GM18519 (cell line): ENCODE data around the gene TSPAN15.
"Not testable (repeated sequence)": the region's sequence is repeated elsewhere in the genome, so short reads cannot be mapped to it uniquely, and the experiment has no call there.

Source experiments
- ATAC-seq: cut with Tn5 transposase; IDR thresholded peaks from one replicate; pipeline ENCODE4 v1.9.1; 2021; ENCODE audit warnings: mild to moderate bottlenecking, moderate library complexity; ENCODE audit not compliant: unreplicated experiment, low FRiP score

TSPAN15 gene

DNA sequence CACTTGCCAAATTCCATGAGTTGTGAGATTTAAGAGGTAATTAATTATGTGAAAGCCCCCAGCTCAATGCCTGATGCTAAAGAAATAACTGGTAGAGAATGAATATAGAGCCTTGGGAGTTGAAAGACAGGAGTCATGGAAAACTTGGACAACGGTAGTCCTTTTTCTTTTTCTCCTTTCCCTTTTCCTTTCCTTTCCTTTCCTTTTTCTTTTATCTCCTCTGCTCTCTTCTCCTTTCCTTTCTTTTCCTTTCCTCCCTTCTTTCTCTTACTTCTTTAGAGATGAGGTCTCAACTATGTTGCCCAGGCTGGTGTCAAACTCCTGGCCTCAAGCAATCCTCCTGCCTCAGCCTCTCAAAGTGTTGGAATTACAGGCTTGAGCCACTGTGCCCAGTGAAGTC is 7.9 kb upstream of the TSPAN15 start:
- no peak for ATAC-seq

DNA sequence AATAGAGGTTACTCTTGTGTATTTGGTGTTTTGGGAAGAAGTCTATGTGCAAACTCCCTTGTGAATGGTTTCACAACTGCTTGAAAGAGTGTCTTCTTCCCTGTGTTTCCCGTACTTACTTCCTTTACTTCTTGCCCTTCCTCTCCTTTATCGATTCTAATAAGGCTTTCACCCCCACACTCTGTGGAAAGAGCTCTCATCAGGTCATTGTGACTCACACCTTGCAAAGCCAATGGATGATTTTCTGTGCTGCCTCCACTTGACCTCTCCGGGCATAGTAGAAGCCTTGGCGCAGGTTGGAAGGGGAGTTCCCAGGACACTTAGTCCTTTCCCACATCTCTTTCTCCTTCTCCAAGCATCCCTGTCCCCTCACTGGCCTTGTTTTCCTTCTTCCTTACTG is 6.2 kb upstream of the TSPAN15 start:
- ATAC-seq, result no peak

DNA sequence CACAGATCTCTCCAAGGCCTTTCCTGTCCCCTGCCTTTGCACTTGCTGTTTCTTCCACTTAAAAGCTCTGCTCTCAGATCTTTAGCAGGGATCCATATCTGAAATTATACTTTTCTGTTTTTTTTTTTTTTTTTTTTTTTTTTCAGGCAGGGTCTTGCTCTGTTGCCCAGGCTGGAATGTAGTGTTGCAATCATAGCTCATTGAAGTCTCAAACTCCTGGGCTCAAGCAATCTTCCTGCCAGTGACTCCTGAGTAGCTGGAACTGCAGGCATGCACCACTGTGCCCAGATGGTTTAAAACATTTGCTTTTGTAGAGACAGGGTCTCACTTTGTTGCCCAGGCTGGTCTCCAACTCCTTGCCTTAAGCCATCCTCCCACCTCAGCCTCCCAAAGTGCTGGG is 5.0 kb upstream of the TSPAN15 start:
- ATAC-seq, result no peak

DNA sequence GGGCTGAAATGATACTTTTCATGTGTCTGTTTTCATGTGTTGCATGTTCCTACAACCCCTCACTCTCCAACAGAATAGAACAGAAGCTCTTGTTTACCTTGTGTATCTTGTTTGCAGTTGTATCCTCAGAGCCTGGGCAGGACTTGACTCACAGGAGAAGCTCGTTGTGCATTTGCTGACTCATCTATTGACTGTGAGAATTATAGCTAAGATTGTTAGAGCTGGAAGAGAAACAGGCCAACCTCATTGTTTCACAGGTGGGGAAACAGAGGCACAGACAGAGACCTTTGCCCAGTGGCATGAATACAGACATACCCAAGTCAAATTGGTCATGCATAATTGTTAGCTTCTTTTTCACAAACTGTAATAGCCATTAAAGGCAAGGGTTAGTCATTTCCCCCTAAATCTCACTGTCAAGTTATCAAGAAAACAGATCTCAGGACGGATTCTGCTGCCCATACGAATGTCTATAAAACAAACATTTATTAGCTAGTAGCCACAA is 4.6 kb upstream of the TSPAN15 start:
- no peak for ATAC-seq

DNA sequence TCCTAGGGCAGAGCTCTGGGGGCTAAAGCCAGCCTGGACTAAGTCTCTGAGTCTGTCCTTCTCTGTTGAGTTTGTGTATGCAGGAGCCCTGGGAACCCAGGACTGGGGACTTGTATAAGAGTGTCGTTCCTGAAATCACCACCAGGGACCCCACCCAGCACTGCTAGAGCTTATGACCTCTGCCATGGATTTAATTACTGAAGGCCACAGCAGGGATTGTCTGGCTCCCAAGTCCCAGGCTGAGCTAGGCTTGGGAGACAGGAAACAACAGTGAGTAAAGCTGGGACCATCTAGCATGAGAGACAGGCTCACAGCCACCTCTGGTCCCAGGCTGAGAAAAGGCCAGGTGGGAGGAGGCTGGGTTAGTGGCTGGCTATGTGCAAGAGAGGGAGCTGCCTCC is 1.4 kb upstream of the TSPAN15 start:
- ATAC-seq, result no peak

DNA sequence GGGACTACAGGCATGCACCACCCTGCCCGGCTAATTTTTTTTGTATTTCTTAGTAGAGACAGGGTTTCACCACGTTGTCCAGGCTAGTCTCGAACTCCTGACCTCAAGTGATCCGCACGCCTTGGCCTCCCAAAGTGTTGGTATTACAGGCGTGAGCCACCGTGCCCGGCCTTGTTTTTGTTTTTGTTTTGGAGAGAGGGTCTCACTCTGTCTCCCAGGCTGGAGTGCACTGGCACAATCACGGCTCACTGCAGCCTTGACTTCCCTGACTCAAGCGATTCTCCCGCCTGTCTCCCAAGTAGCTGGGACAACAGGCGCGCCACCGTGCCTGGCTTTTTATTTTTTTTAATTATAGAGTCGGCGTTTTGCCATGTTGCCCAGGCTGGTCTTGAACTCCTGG is 870 bp upstream of the TSPAN15 start:
- ATAC-seq, result not testable (repeated sequence)

DNA sequence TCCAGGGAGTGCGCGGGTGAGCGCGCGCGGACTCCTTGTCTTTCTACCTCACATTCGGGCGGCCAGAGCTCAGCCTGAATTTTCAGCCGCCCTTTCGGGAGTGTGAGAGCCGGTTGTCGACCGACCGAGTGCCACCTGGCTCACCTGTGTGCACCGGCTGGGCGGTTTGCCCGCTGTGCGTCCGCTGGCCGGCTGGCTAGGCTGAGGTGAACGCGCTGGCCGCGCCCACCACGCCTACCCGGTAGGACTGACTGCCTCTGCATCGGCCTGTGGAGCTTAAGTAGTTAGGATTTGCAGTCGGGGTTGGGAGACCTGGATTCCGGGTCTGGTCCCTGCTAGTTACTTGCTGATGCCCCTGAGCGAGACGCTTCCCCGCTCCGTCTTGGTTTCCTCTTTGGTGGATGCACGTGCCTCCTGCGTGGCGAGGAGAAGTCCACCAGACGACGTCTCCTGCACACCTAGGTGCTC is 553 bp downstream of the TSPAN15 start:
- ATAC-seq, result no peak

DNA sequence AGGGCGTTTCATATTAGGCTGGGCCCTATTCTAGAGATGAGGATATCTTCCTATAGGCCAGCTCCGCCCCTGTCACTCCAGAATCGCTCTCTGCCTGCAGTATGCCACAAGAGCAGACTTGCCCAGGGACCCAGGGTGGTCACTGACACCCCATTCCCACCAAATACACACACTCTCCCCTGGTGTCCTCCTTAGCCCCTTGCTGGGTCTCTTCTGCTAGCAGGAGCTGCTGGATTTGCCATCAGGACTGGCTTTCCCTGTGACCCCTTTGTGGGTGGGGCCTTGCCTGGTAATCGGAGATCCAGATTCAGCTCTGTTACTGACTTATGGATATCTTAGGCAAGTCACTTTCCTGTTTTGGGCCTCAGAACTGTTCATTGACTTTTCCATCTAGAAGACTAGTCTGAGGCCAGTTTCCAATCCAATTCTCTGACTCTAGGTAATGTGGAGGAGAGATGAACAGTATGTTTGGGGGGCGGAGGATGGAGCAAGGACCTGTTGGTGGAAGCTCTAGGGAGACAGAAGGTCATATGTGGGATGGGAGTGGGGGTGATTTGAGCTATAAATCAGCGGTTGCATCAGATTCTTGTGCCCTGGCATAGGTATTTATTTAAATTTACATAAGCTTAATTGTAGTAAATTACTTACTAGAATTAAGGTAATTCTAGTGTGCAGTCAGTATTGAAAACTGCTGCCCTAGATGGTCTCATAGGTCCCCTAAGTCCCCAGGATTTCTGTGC is 1.6 kb downstream of the TSPAN15 start:
- no peak for ATAC-seq

DNA sequence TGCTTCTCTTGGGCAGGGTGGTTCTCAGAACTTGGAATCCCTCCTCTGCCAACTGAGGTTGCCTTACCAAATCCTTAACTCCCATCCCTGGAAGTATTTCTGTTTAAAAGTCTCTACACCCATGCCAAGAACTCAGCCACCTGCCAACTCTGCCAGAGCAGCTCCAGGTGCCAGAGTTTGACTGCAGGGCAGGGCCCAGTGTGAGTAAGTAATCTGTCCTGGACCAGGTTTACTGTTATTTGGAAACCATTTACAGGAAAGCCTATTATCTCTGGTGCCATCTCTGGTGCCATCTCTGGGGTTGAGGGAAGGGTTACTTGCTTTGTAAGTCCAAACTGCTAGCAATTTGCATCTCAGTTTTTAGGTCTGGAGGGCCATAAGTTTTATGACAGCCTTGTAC is 2.5 kb downstream of the TSPAN15 start:
- ATAC-seq, result no peak

DNA sequence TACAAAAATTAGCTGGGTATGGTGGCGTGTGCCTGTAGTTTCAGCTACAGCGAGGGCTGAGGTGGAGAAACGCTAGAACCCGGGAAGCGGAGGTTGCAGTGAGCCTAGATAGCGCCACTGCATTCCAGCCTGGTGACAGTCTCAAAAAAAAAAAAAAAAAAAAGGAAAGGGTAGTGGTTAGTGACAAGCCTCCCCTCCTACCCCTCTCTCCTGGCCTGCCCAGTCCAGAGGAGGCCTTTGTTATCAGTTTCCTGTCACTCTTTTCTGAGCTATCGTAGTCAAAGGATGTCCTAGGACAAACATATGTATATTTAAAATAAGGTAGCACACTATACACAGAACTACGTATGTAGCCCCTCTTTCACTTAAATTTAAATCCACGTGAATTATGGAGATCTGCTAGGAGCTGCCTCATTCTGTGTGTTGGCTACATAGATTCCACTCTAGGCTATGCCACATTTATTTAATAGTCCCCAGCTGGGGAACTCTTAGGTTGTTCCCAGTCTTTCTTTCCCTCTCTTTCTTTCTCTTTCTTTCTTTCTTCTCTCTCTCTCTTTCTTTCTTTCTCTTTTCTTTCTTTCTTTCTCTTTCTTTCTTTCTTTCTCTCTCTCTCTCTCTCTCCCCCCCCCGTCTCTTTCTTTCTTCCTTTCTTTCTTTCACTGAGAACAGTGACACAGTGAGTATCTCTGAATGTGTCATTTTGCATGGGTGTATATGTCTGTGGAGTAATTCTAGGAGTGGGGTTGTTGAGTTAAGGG is 3.9 kb downstream of the TSPAN15 start:
- no peak for ATAC-seq

DNA sequence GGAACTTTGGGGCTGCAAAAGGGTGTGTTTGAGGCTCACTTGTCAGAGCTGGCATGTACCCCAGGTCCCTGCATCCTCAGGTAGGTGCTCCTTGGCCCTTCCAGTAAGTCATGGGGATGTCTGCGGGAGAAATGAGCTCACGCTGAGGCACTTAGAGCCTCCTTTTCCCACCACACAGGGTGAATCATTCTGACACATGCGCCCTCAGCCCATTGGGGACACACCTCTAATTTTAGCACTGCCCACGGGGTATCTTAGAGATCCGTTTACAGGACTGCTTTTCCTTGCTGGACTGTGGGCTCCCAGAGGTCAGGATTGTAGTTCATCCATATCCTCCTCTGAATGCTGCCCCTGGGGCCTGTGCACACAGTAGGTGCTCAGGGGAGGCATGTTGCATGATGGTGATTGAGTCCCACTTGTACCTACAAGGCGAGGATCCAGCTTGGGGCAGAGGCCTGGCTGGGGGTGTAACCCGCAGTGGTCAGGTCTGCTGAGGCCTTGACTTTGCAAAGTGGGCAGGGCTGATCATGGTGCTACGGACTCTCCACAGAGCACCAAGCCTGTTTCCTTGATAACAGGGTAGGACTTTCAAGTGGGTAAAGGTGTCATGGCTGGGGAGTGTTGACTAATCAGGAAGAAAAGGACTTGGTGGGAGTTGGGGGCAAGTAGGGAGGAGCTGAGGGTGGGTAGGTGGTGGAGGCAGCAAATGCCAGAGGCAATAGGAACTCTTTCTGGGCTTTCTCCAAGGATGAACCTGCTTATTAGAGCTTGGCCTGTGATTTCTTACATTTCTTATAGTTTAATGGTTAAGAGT is 5.8 kb downstream of the TSPAN15 start:
- no peak for ATAC-seq

DNA sequence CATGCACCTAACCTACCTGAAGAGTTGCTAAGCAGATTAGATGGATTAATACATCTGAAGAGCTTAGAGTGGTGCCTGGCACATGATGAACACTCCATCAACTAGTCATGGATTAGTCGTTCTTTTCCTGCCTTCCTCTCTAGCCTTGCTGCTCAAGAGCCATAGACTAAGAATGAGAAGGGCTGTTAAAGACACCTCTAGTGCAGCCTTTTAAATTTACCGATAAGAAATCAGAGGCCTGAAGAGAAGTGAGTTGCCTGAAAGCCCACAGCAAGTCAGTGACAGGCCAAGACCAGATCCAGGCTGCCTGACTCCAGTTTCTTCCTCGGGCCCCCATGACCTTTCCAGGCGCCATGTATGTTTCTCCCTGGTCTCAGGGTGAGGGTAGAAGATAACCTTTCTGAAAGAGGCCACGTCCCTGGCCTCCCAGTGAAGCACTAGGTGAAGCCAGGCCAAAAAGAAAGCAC is 6.5 kb downstream of the TSPAN15 start:
- ATAC-seq, result no peak

DNA sequence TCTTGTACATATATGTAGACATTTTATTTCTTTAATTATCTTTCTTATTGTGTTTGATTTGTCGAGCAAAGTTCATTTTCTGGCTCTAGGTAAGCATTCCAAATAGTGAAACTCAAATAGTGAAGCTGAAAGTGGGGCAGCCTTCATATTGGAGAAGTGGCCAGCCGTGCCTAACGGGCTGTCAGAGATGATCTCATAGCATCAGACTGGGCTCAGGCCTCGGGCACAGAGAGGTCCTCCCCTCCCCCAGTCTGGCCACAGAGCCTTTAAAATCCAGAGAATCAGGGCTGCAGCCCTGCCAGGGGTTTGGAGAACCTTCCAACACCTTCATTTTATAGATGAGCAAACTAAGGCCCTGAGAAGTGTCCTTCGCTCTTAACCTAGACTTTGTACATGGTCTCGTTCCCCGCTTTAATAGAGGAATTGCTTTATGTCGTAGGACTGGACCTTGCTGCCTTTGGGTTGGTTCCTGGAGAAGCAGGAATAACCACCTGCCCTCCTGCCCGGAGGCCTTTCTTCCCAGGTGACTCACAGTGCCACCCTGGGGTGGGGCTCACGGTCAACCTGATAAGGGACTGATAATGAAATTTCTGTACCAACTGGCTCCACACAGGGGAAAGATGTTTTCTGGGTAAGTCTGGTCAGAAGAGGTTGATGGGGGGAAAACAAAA is 7.3 kb downstream of the TSPAN15 start:
- ATAC-seq, result no peak

DNA sequence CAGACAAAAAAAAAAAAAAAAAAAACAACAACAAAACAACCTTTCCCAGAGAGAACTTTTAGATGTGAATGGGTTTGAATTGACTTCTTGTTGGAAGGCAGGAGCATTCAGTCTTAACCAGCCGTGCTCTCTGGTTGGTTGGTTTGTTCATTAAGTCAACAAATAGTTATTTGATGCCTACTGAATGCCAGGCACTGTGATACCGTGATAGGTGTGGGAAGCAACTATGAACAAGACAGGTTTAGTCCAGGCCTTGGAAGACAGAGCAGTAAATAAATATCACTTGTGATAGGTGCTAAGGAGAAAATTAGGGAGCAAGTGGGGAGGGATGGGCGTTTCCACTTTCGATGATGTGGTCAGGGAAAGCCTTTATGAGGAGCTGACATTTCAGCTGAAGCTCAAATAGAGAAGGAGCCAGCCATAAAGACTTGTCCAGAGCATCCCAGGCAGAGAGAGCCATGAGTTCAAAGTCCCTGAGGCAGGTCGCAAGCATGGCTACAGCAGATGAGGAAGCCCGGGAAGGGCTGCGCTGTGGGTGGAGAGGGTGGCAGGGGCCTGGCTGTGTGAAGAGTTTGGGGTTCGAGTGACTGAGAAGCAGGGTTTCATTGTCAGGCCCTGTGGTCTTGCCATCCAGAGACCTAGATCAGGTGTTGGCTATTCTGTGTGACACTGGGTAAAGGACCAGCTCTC is 8.0 kb downstream of the TSPAN15 start:
- no peak for ATAC-seq

DNA sequence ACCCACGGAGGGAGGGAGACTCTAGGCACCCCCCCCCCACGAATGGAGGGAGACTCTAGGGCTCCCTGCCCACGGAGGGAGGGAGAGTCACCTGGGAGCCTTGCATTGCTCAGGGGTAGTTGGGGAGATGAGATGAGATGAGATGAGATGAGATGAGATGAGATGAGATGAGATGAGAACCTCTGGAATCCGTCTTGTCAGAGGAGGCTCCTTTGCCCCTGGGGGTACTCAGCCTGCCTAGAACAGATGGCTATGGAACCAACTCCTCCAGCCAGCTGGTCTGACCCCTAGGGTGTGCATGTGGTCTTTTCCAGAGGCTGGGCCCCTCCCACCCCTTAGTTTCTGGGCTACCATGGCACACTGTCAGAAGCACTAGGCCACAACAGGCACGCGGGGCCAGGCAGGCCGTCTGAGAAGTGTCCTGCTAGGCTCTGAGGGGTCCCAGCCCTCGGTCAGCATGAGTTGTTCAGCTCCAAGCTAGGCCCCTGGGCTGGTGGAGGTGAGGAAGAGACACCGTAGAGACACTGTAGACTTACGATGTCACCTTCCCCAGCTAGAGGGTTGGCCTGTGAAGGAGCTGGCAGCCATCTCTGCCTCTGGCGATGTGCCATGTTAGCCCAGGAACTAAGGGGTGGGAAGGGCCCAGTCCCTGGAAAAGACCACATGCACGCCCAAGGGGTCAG is 8.8 kb downstream of the TSPAN15 start:
- ATAC-seq, result no peak

DNA sequence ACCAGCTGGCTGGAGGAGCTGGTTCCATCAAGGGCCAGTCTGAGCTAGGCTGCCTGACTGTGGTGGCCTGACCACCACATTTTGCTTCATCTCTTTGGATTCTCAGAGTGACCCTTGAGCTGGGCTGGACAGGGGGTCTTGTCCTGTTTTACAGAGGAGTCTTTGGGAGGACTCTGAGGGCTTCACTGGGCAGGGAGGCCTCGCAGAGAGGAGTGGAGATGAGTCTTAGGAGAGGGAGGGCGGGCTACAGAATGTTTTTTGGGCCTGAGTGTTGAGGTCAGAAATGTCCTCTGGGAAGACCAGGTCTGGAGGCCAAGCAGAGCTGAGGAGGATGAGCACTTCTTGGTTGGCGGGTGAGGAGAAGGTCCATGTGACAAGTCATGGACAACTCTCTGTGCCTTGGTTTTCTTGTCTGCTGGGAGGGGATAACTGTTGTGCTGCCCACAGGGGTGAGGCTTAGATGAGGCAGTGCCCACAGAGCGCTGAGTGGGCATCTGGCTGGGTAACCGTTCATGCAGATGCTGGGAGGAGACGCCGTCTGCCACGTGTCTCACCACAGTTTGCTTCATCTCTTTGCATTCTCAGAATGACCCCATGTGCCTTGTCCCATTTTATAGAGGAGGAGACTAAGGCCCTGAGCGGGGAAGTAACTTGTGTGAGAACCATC is 9.4 kb downstream of the TSPAN15 start:
- no peak for ATAC-seq

DNA sequence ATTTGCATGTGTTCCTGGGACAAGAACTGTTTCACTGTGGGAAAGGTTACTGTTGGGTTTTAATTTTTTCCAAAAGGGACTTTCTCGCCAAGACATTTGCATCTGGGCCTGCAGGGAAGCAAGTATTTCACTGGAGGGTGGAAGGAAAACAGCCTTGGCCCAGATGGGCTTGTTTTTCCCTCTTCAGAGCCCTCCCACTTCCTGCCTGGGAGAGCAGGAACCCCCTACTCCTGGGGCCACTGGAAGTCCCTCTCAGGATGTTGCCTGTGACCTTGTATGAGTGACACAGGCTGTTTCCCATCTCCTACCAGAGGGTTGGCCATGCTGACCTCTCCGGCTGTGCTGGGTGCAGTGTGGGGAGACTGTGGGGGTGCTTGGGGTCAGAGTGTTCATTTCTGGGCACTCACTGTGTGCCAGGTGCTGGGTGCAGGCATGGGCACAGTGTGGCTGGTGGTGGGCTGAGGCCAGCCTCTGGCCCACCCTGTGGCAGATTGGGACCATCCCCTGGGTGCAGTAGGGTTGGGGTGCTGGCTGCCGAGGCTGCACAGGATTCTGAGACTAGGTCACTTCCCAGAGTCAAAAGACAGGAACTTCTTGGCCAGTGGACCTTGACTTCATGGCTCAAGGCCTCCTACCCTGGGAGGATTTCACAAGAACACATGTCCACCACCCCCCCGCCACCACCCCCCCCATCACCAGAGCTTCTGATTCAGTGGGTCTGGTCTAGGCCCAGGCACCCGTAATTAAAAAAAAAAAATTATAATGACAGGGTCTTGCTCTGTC is 10.2 kb downstream of the TSPAN15 start:
- ATAC-seq, result no peak

DNA sequence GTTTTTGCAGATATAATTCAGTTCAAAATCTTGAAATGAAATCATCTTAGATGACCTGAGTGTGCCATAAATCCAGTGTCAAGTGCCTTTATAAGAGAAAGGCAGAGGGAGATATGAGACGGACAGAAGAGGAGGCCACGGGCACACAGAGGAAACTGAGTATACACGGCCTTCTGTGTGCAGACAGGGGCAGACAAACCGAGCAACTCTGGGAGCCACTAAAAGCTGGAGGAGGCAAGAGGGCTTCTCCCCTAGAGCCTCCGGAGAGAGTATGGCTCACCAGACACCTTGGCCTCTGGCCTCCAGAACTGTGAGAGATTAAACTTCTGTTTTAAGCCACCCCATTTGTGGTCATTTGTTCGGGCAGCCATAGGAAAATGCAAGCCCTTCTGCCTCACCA is 12.6 kb downstream of the TSPAN15 start:
- no peak for ATAC-seq
